ENCODE data around the gene PMAIP1.

Gene PMAIP1

GRCh38 chr18:59906203-59906602, 6.4 kb downstream of the PMAIP1 start:
- no peaks in the 10 kb centered on the region for H3K27me3 ChIP-seq (replicated peaks; ENCODE audit: control insufficient read depth, insufficient read depth, low read length)
- no peaks in the 10 kb centered on the region for H3K9me3 ChIP-seq (ENCODE audit: control insufficient read depth, low read length)
- peaks cover 4% of the 10 kb centered on the region for H3K36me3 ChIP-seq (ENCODE audit: control insufficient read depth, insufficient read depth, low read length, severe bottlenecking)
- H3K4me1 ChIP-seq (ENCODE audit: control insufficient read depth, insufficient read depth, low read length) = peaks cover 20% of the 10 kb centered on the region
- H3K9ac ChIP-seq (ENCODE audit: low read length) = no peak overlapping the region
- no peak overlapping the region for H3K4me3 ChIP-seq (ENCODE audit: low read length)
- no peak for DNase-seq (ENCODE audit: low read depth)

- DNase-seq (ENCODE audit: low read depth) = peak; percentile 14
- Histone ChIP-seq H3K9me3 (ENCODE audit: control insufficient read depth, low read length) (no peaks in the 10 kb centered on the region), H3K9ac (ENCODE audit: low read length) (no peak overlapping the region), H3K4me3 (ENCODE audit: low read length) (no peak overlapping the region), H3K27me3 (replicated peaks; ENCODE audit: control insufficient read depth, insufficient read depth, low read length) (no peaks in the 10 kb centered on the region), H3K4me1 (ENCODE audit: control insufficient read depth, insufficient read depth, low read length) (peaks cover 27% of the 10 kb centered on the region), H3K36me3 (ENCODE audit: control insufficient read depth, insufficient read depth, low read length, severe bottlenecking) (peaks cover 4% of the 10 kb centered on the region)
Measured at GRCh38 chr18:59907172-59907571, 7.4 kb downstream of the PMAIP1 start.

- Histone ChIP-seq H3K4me3 (ENCODE audit: low read length) (no peak overlapping the region), H3K9me3 (ENCODE audit: control insufficient read depth, low read length) (peaks cover under 1% of the 10 kb centered on the region)
Measured at GRCh38 chr18:59907660-59908059, 7.9 kb downstream of the PMAIP1 start.

GRCh38 chr18:59908799-59909198, 9.0 kb downstream of the PMAIP1 start:
- Histone ChIP-seq H3K4me1 (ENCODE audit: control insufficient read depth, insufficient read depth, low read length) (peaks cover 27% of the 10 kb centered on the region), H3K27me3 (replicated peaks; ENCODE audit: control insufficient read depth, insufficient read depth, low read length) (no peaks in the 10 kb centered on the region), H3K4me3 (ENCODE audit: low read length) (no peak overlapping the region), H3K9ac (ENCODE audit: low read length) (no peak overlapping the region), H3K36me3 (ENCODE audit: control insufficient read depth, insufficient read depth, low read length, severe bottlenecking) (no peaks in the 10 kb centered on the region), H3K9me3 (ENCODE audit: control insufficient read depth, low read length) (peaks cover 8% of the 10 kb centered on the region)
- DNase-seq (ENCODE audit: low read depth) = no peak

More at GRCh38 chr18:59907660-59908059, 7.9 kb downstream of the PMAIP1 start:
- Histone ChIP-seq H3K9ac (ENCODE audit: low read length) (no peak overlapping the region), H3K4me1 (ENCODE audit: control insufficient read depth, insufficient read depth, low read length) (peaks cover 27% of the 10 kb centered on the region), H3K27me3 (replicated peaks; ENCODE audit: control insufficient read depth, insufficient read depth, low read length) (no peaks in the 10 kb centered on the region), H3K36me3 (ENCODE audit: control insufficient read depth, insufficient read depth, low read length, severe bottlenecking) (peaks cover 4% of the 10 kb centered on the region)
- no peak for DNase-seq (ENCODE audit: low read depth)

GRCh38 chr18:59909289-59910036, 9.7 kb downstream of the PMAIP1 start:
- Histone ChIP-seq H3K27me3 (replicated peaks; ENCODE audit: control insufficient read depth, insufficient read depth, low read length) (no peaks in the 10 kb centered on the region), H3K36me3 (ENCODE audit: control insufficient read depth, insufficient read depth, low read length, severe bottlenecking) (no peaks in the 10 kb centered on the region), H3K4me1 (ENCODE audit: control insufficient read depth, insufficient read depth, low read length) (peaks cover 33% of the 10 kb centered on the region), H3K9ac (ENCODE audit: low read length) (no peak overlapping the region), H3K4me3 (ENCODE audit: low read length) (no peak overlapping the region), H3K9me3 (ENCODE audit: control insufficient read depth, low read length) (peaks cover 8% of the 10 kb centered on the region)
- peak; percentile 42 for DNase-seq (ENCODE audit: low read depth)

- Histone ChIP-seq H3K4me1 (ENCODE audit: control insufficient read depth, insufficient read depth, low read length) (peaks cover 37% of the 10 kb centered on the region), H3K9me3 (ENCODE audit: control insufficient read depth, low read length) (peaks cover 8% of the 10 kb centered on the region), H3K27me3 (replicated peaks; ENCODE audit: control insufficient read depth, insufficient read depth, low read length) (no peaks in the 10 kb centered on the region), H3K4me3 (ENCODE audit: low read length) (no peak overlapping the region), H3K36me3 (ENCODE audit: control insufficient read depth, insufficient read depth, low read length, severe bottlenecking) (no peaks in the 10 kb centered on the region), H3K9ac (ENCODE audit: low read length) (no peak overlapping the region)
- DNase-seq (ENCODE audit: low read depth) = peak; percentile 62
Measured at GRCh38 chr18:59910967-59911366, 11.2 kb downstream of the PMAIP1 start.

- H3K9me3 ChIP-seq (ENCODE audit: control insufficient read depth, low read length) = peaks cover 8% of the 10 kb centered on the region
- no peak overlapping the region for H3K9ac ChIP-seq (ENCODE audit: low read length)
- H3K27me3 ChIP-seq (replicated peaks; ENCODE audit: control insufficient read depth, insufficient read depth, low read length) = no peaks in the 10 kb centered on the region
- H3K4me3 ChIP-seq (ENCODE audit: low read length) = peak overlapping the region; percentile 21
- peak; percentile 15 for DNase-seq (ENCODE audit: low read depth)
- H3K36me3 ChIP-seq (ENCODE audit: control insufficient read depth, insufficient read depth, low read length, severe bottlenecking) = no peaks in the 10 kb centered on the region
- H3K4me1 ChIP-seq (ENCODE audit: control insufficient read depth, insufficient read depth, low read length) = peaks cover 37% of the 10 kb centered on the region
Measured at GRCh38 chr18:59911600-59911999, 11.8 kb downstream of the PMAIP1 start.

- DNase-seq (ENCODE audit: low read depth) = no peak
- Histone ChIP-seq H3K36me3 (ENCODE audit: control insufficient read depth, insufficient read depth, low read length, severe bottlenecking) (no peaks in the 10 kb centered on the region), H3K9me3 (ENCODE audit: control insufficient read depth, low read length) (peaks cover 8% of the 10 kb centered on the region), H3K4me3 (ENCODE audit: low read length) (peak overlapping the region; percentile 21), H3K27me3 (replicated peaks; ENCODE audit: control insufficient read depth, insufficient read depth, low read length) (no peaks in the 10 kb centered on the region), H3K9ac (ENCODE audit: low read length) (no peak overlapping the region), H3K4me1 (ENCODE audit: control insufficient read depth, insufficient read depth, low read length) (peaks cover 37% of the 10 kb centered on the region)
Measured at GRCh38 chr18:59912007-59912550, 12.3 kb downstream of the PMAIP1 start.

- Histone ChIP-seq H3K36me3 (ENCODE audit: control insufficient read depth, insufficient read depth, low read length, severe bottlenecking) (no peaks in the 10 kb centered on the region), H3K4me1 (ENCODE audit: control insufficient read depth, insufficient read depth, low read length) (peaks cover 31% of the 10 kb centered on the region), H3K4me3 (ENCODE audit: low read length) (no peak overlapping the region), H3K9ac (ENCODE audit: low read length) (no peak overlapping the region), H3K27me3 (replicated peaks; ENCODE audit: control insufficient read depth, insufficient read depth, low read length) (no peaks in the 10 kb centered on the region), H3K9me3 (ENCODE audit: control insufficient read depth, low read length) (peaks cover 8% of the 10 kb centered on the region)
- DNase-seq (ENCODE audit: low read depth) = no peak
Measured at GRCh38 chr18:59915606-59916005, 15.8 kb downstream of the PMAIP1 start.

- H3K4me1 ChIP-seq (ENCODE audit: control insufficient read depth, insufficient read depth, low read length) = peaks cover 20% of the 10 kb centered on the region
- H3K9me3 ChIP-seq (ENCODE audit: control insufficient read depth, low read length) = peaks cover 8% of the 10 kb centered on the region
- DNase-seq (ENCODE audit: low read depth) = no peak
- H3K27me3 ChIP-seq (replicated peaks; ENCODE audit: control insufficient read depth, insufficient read depth, low read length) = no peaks in the 10 kb centered on the region
- no peaks in the 10 kb centered on the region for H3K36me3 ChIP-seq (ENCODE audit: control insufficient read depth, insufficient read depth, low read length, severe bottlenecking)
- H3K9ac ChIP-seq (ENCODE audit: low read length) = no peak overlapping the region
- H3K4me3 ChIP-seq (ENCODE audit: low read length) = no peak overlapping the region
Measured at GRCh38 chr18:59916746-59917145, 16.9 kb downstream of the PMAIP1 start.

GRCh38 chr18:59917422-59917821, 17.6 kb downstream of the PMAIP1 start:
- peaks cover 8% of the 10 kb centered on the region for H3K9me3 ChIP-seq (ENCODE audit: control insufficient read depth, low read length)
- H3K4me3 ChIP-seq (ENCODE audit: low read length) = no peak overlapping the region
- peaks cover 16% of the 10 kb centered on the region for H3K4me1 ChIP-seq (ENCODE audit: control insufficient read depth, insufficient read depth, low read length)
- no peak overlapping the region for H3K9ac ChIP-seq (ENCODE audit: low read length)
- H3K27me3 ChIP-seq (replicated peaks; ENCODE audit: control insufficient read depth, insufficient read depth, low read length) = no peaks in the 10 kb centered on the region
- DNase-seq (ENCODE audit: low read depth) = peak; percentile 33
- no peaks in the 10 kb centered on the region for H3K36me3 ChIP-seq (ENCODE audit: control insufficient read depth, insufficient read depth, low read length, severe bottlenecking)
